GM21423 (cell line): ENCODE results near the gene OLFM1.
"Not testable (repeated sequence)": the region's sequence is repeated elsewhere in the genome, so short reads cannot be mapped to it uniquely, and the experiment has no call there.

Experiments
- ATAC-seq: cut with Tn5 transposase; IDR thresholded peaks from one replicate; pipeline ENCODE4 v1.9.1; 2021; ENCODE audit warnings: mild to moderate bottlenecking, moderate library complexity; ENCODE audit not compliant: unreplicated experiment

OLFM1 gene

GRCh38 chr9:135148386-135148785 is 60.9 kb downstream of the OLFM1 start:
- no peak for ATAC-seq

GRCh38 chr9:135149901-135150300 is 62.4 kb downstream of the OLFM1 start:
- ATAC-seq: not testable (repeated sequence)

- no peak for ATAC-seq
Measured at GRCh38 chr9:135150981-135151380, 63.5 kb downstream of the OLFM1 start.

GRCh38 chr9:135151757-135152613 is 64.5 kb downstream of the OLFM1 start:
- no peak for ATAC-seq

GRCh38 chr9:135152614-135153334 is 65.3 kb downstream of the OLFM1 start:
- no peak for ATAC-seq

GRCh38 chr9:135154050-135154615 is 66.7 kb downstream of the OLFM1 start:
- ATAC-seq: no peak

GRCh38 chr9:135155396-135155795 is 67.9 kb downstream of the OLFM1 start:
- ATAC-seq: no peak

GRCh38 chr9:135156525-135157510 is 69.3 kb downstream of the OLFM1 start:
- ATAC-seq: no peak

- ATAC-seq: no peak
Measured at GRCh38 chr9:135157856-135158563, 70.5 kb downstream of the OLFM1 start.

GRCh38 chr9:135158564-135158937 is 71.1 kb downstream of the OLFM1 start:
- no peak for ATAC-seq

GRCh38 chr9:135159801-135160200 is 72.3 kb downstream of the OLFM1 start:
- ATAC-seq: no peak

GRCh38 chr9:135160862-135161261 is 73.4 kb downstream of the OLFM1 start:
- no peak for ATAC-seq

GRCh38 chr9:135162599-135162998 is 75.1 kb downstream of the OLFM1 start:
- not testable (repeated sequence) for ATAC-seq

GRCh38 chr9:135163023-135163780 is 75.7 kb downstream of the OLFM1 start:
- no peak for ATAC-seq

GRCh38 chr9:135164036-135164435 is 76.6 kb downstream of the OLFM1 start:
- ATAC-seq: no peak

GRCh38 chr9:135165003-135165711 is 77.7 kb downstream of the OLFM1 start:
- no peak for ATAC-seq

GRCh38 chr9:135165756-135166519 is 78.5 kb downstream of the OLFM1 start:
- ATAC-seq: no peak

GRCh38 chr9:135166565-135166964 is 79.1 kb downstream of the OLFM1 start:
- ATAC-seq: no peak
